Measurements from ENCODE around the gene STX2. TPM values are rescaled to one million over a fixed set of nuclear protein-coding genes. Genes with fewer than 3 reads are reported as not detected.

STX2 gene
- polyA plus RNA-seq, 1 donor (not counting 4 experiments of a cell fraction or from before 2014, with no cell fraction given), result 24.1 TPM

GRCh38 chr12:130880411-130880885 is 41.4 kb upstream of the STX2 start:
- FAIRE-seq, result no peak
- no peak overlapping the region for H3K27ac ChIP-seq (ENCODE audit: control insufficient read depth, insufficient read depth, low read length)
- no peaks in the 10 kb centered on the region for H3K9me3 ChIP-seq (ENCODE audit: control insufficient read depth, low read depth, low read length)
- no peak overlapping the region for H3K4me3 ChIP-seq (ENCODE audit: control insufficient read depth in 2 of 3, extremely low read depth in 1 of 3, insufficient read depth in 2 of 3, low read depth in 1 of 3, low read length in 3 of 3)
- H2AFZ ChIP-seq (ENCODE audit: control insufficient read depth, low read length), result no peak overlapping the region
- TF ChIP-seq CTCF (optimal IDR thresholded peaks at IDR 0.05 in 1 of 3, IDR thresholded peaks at IDR 0.05 in 1 of 3, conservative IDR thresholded peaks at IDR 0.05 in 1 of 3; ENCODE audit: extremely low read depth in 1 of 3, insufficient read depth in 2 of 3, low read length in 3 of 3), result no peak
- TF ChIP-seq EZH2 (IDR thresholded peaks at IDR 0.05; ENCODE audit: low read length), result no peak
- H3K27me3 ChIP-seq (ENCODE audit: control insufficient read depth, extremely low read depth, insufficient read depth, low read length), result no peaks in the 10 kb centered on the region
- DNase-seq (ENCODE audit: low read depth, low spot score), result no peak
- dilution Hi-C loops (cut with MboI; ENCODE audit: extremely low pct_ligation_motif_present, low sequenced_read_pairs), result no loop called here
- no peaks in the 10 kb centered on the region for H3K9me1 ChIP-seq (ENCODE audit: control insufficient read depth, extremely low read depth, insufficient read depth, low read length)
- H3K4me1 ChIP-seq (ENCODE audit: control insufficient read depth, extremely low read depth, insufficient read depth, low read length), result no peaks in the 10 kb centered on the region
- H3K79me2 ChIP-seq (ENCODE audit: control insufficient read depth, insufficient read depth, low read length), result peaks cover 3% of the 10 kb centered on the region
- H3K36me3 ChIP-seq (ENCODE audit: control insufficient read depth in 2 of 2, extremely low read depth in 1 of 2, insufficient read depth in 2 of 2, low read length in 2 of 2), result peaks cover 7 to 15% of the 10 kb centered on the region in 2 experiments
- no peak overlapping the region for H3K4me2 ChIP-seq (ENCODE audit: control insufficient read depth, extremely low read depth, insufficient read depth, low read depth, low read length)
- no peak overlapping the region for H3K9ac ChIP-seq (ENCODE audit: control insufficient read depth, extremely low read depth, insufficient read depth, low read length)
- peaks cover 4% of the 10 kb centered on the region for H4K20me1 ChIP-seq (ENCODE audit: control insufficient read depth, extremely low read depth, insufficient read depth, low read length)

GRCh38 chr12:130879781-130880389 is 40.8 kb upstream of the STX2 start:
- Histone ChIP-seq H3K4me3 (ENCODE audit: control insufficient read depth in 2 of 3, extremely low read depth in 1 of 3, insufficient read depth in 2 of 3, low read depth in 1 of 3, low read length in 3 of 3) (no peak overlapping the region), H3K9ac (ENCODE audit: control insufficient read depth, extremely low read depth, insufficient read depth, low read length) (no peak overlapping the region), H3K9me1 (ENCODE audit: control insufficient read depth, extremely low read depth, insufficient read depth, low read length) (no peaks in the 10 kb centered on the region), H3K36me3 (ENCODE audit: control insufficient read depth in 2 of 2, extremely low read depth in 1 of 2, insufficient read depth in 2 of 2, low read length in 2 of 2) (peaks cover 12 to 20% of the 10 kb centered on the region in 2 experiments), H3K9me3 (ENCODE audit: control insufficient read depth, low read depth, low read length) (no peaks in the 10 kb centered on the region), H3K4me1 (ENCODE audit: control insufficient read depth, extremely low read depth, insufficient read depth, low read length) (no peaks in the 10 kb centered on the region), H3K4me2 (ENCODE audit: control insufficient read depth, extremely low read depth, insufficient read depth, low read depth, low read length) (no peak overlapping the region), H3K27ac (ENCODE audit: control insufficient read depth, insufficient read depth, low read length) (no peak overlapping the region), H4K20me1 (ENCODE audit: control insufficient read depth, extremely low read depth, insufficient read depth, low read length) (peaks cover 10% of the 10 kb centered on the region), H2AFZ (ENCODE audit: control insufficient read depth, low read length) (no peak overlapping the region), H3K79me2 (ENCODE audit: control insufficient read depth, insufficient read depth, low read length) (peaks cover 7% of the 10 kb centered on the region), H3K27me3 (ENCODE audit: control insufficient read depth, extremely low read depth, insufficient read depth, low read length) (no peaks in the 10 kb centered on the region)
- DNase-seq (ENCODE audit: low read depth, low spot score), result no peak
- no peak for TF ChIP-seq EZH2 (IDR thresholded peaks at IDR 0.05; ENCODE audit: low read length)
- TF ChIP-seq CTCF (optimal IDR thresholded peaks at IDR 0.05 in 1 of 3, IDR thresholded peaks at IDR 0.05 in 1 of 3, conservative IDR thresholded peaks at IDR 0.05 in 1 of 3; ENCODE audit: extremely low read depth in 1 of 3, insufficient read depth in 2 of 3, low read length in 3 of 3), result no peak
- dilution Hi-C loops (cut with MboI; ENCODE audit: extremely low pct_ligation_motif_present, low sequenced_read_pairs), result no loop called here
- FAIRE-seq, result no peak
